Measurements from ENCODE around the gene HRH4. TPM values are rescaled to one million over a fixed set of nuclear protein-coding genes. Genes with fewer than 3 reads are reported as not detected.

Gene HRH4
- total and polyA plus RNA-seq, 10 of the 15 experiments (the other 5 are each of a cell fraction or from before 2014, with no cell fraction given) = not detected

- TF ChIP-seq, protein P1, sequence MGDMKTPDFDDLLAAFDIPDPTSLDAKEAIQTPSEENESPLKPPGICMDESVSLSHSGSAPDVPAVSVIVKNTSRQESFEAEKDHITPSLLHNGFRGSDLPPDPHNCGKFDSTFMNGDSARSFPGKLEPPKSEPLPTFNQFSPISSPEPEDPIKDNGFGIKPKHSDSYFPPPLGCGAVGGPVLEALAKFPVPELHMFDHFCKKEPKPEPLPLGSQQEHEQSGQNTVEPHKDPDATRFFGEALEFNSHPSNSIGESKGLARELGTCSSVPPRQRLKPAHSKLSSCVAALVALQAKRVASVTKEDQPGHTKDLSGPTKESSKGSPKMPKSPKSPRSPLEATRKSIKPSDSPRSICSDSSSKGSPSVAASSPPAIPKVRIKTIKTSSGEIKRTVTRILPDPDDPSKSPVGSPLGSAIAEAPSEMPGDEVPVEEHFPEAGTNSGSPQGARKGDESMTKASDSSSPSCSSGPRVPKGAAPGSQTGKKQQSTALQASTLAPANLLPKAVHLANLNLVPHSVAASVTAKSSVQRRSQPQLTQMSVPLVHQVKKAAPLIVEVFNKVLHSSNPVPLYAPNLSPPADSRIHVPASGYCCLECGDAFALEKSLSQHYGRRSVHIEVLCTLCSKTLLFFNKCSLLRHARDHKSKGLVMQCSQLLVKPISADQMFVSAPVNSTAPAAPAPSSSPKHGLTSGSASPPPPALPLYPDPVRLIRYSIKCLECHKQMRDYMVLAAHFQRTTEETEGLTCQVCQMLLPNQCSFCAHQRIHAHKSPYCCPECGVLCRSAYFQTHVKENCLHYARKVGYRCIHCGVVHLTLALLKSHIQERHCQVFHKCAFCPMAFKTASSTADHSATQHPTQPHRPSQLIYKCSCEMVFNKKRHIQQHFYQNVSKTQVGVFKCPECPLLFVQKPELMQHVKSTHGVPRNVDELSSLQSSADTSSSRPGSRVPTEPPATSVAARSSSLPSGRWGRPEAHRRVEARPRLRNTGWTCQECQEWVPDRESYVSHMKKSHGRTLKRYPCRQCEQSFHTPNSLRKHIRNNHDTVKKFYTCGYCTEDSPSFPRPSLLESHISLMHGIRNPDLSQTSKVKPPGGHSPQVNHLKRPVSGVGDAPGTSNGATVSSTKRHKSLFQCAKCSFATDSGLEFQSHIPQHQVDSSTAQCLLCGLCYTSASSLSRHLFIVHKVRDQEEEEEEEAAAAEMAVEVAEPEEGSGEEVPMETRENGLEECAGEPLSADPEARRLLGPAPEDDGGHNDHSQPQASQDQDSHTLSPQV (IDR thresholded peaks at IDR 0.05) = no peak
- TF ChIP-seq EP300 (IDR thresholded peaks at IDR 0.05; ENCODE audit: borderline replicate concordance in 1 of 2, control insufficient read depth in 1 of 2, low read depth in 2 of 2, low read length in 2 of 2) = no peak
Measured at GRCh38 chr18:24466771-24467170, 6.3 kb downstream of the HRH4 start (continued).

DNA sequence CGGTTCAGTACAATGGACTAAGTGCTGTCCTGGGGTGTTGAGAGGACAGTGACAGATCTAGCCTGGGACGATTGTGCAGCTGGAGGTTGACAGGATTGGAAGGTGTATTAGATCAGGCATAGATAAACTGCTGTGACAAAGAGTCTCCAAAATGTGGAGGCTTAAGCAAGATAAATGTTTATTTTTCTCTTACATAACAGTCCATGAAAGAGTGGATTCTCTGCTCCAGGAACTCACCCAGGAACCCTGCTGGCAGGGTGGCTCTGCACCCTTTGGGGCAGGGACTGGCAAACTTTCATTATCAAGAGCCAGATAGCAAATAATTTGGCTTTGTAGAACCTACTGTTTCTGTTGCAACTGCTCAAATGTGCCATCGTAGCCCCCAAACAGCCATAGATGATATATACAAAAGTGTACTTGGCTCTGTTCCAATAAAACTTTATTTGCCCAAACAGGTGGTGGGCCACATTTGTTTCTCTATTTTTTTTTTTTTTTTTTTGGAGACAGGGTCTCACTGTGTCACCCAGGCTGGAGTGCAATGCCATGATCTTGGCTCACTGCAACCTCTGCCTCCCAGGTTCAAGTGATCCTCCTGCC lies 9.7 kb downstream of the HRH4 start:
- Histone ChIP-seq H3K36me3 (ENCODE audit: control insufficient read depth in 2 of 2, insufficient read depth in 2 of 2, low read length in 1 of 2) (no peaks in the 10 kb centered on the region), H4K20me1 (ENCODE audit: control insufficient read depth, insufficient read depth) (no peaks in the 10 kb centered on the region), H3K27me3 (replicated peaks in 1 of 2; ENCODE audit: control insufficient read depth in 2 of 2, insufficient read depth in 2 of 2, low read length in 1 of 2) (no peaks in the 10 kb centered on the region), H3K4me3 (no peak overlapping the region), H3K9me3 (replicated peaks; ENCODE audit: control insufficient read depth, insufficient read depth, low read length) (no peaks in the 10 kb centered on the region), H3K4me2 (ENCODE audit: control insufficient read depth, insufficient read depth) (no peak overlapping the region), H3K9ac (ENCODE audit: control insufficient read depth, insufficient read depth, low read length) (no peak overlapping the region), H2AFZ (ENCODE audit: control insufficient read depth, low read depth, low read length) (no peak overlapping the region), H3K27ac (ENCODE audit: control insufficient read depth, insufficient read depth) (no peak overlapping the region), H3K79me2 (ENCODE audit: control insufficient read depth, insufficient read depth, low read length) (no peaks in the 10 kb centered on the region), H3K4me1 (ENCODE audit: control insufficient read depth, insufficient read depth, low read length) (no peaks in the 10 kb centered on the region)
- ChIA-PET CTCF (interaction anchor here (0.6 kb wide), 1 partner anchor 284 kb away, joined by 3 read pairs; no protein-coding TSS in a partner anchor), POLR2A (no interaction called here), SMC1A (ENCODE audit: uncharacterized antibody, unreplicated experiment) (no interaction called here), RAD21 (ENCODE audit: unreplicated experiment) (no interaction called here)
- BruUV-seq (replicated peaks) = no TSS peak
- no peak for TF ChIP-seq ZZZ3 (IDR thresholded peaks at IDR 0.05; ENCODE audit: control insufficient read depth, insufficient read length, low read depth)
- TF ChIP-seq MEF2A (IDR thresholded peaks at IDR 0.05; ENCODE audit: insufficient read depth, low read depth, low read length) = no peak
- TF ChIP-seq EZH2 (IDR thresholded peaks at IDR 0.05; ENCODE audit: borderline replicate concordance, control insufficient read depth, low read depth, low read length) = no peak
- TF ChIP-seq SP1 (IDR thresholded peaks at IDR 0.05; ENCODE audit: low read depth, low read length) = no peak
- TF ChIP-seq SUPT20H (IDR thresholded peaks at IDR 0.05; ENCODE audit: borderline replicate concordance, control insufficient read depth, low read depth, low read length) = no peak
- TF ChIP-seq FOXK2 (IDR thresholded peaks at IDR 0.05) = no peak
- TF ChIP-seq PML (IDR thresholded peaks at IDR 0.05; ENCODE audit: low read length) = no peak
- ATAC-seq (no peak), DNase-seq (ENCODE audit: low read depth, low spot score) (no peak), FAIRE-seq (no peak)
- intact Hi-C loops (cut with micrococcal nuclease; ENCODE audit: unreplicated experiment) (no loop called here), in situ Hi-C loops (cut with MboI) (no loop called here)
- WGBS (ENCODE audit: insufficient coverage, insufficient replicate concordance, low lambda C conversion rate, missing lambda C conversion rate) = 39% methylated on average over 3 of the region's 3 CpGs

All from GM12878 (cell line).